Left colon (tissue), 2 donors: Measurements from ENCODE around the gene MTCH1. TPM values are rescaled to one million over a fixed set of nuclear protein-coding genes. Genes with fewer than 3 reads are reported as not detected.
A peak's percentile ranks its signal among the peaks of the same experiment; 100 is the strongest.
"Not testable (repeated sequence)": the region's sequence is repeated elsewhere in the genome, so short reads cannot be mapped to it uniquely, and the experiment has no call there.

Experiments
- ATAC-seq: fragments of 200-7000 bp; cut with Tn5 transposase; one replicate; pipeline ENCODE4 v1.9.1; 2020; ENCODE audit warnings: mild to moderate bottlenecking, moderate library complexity
- DNase-seq, 2 donors: peaks; one replicate each; pipeline ENCODE4 v3.0.0-alpha.2; 2020
- intact Hi-C, 2 donors: fragments of 100-400 bp; cut with DNase I in 1 of 2; cut with micrococcal nuclease in 1 of 2; formaldehyde crosslinking; loops; one replicate each; pipeline versions ENCODE4 v1.11.2 to v1.14.0; 2022; cut with DNase I, micrococcal nuclease
- total RNA-seq, 2 donors: library from RNA; stranded (reverse); fragmentation: NEBNext Ultra II Directional; extraction: Animal tissue kit (Norgen Biotek cat#: 25700); gene quantifications; one replicate each; pipeline ENCODE4 v1.2.1, GENCODE V29; 2021
- donor health status: DM: no; HTN: no; CAD: no.
- donor health status: DM: yes; HTN: yes; CAD: no.

The MTCH1 gene
- total RNA-seq, 2 donors from 2014 or later, result 142 to 149 TPM

DNA sequence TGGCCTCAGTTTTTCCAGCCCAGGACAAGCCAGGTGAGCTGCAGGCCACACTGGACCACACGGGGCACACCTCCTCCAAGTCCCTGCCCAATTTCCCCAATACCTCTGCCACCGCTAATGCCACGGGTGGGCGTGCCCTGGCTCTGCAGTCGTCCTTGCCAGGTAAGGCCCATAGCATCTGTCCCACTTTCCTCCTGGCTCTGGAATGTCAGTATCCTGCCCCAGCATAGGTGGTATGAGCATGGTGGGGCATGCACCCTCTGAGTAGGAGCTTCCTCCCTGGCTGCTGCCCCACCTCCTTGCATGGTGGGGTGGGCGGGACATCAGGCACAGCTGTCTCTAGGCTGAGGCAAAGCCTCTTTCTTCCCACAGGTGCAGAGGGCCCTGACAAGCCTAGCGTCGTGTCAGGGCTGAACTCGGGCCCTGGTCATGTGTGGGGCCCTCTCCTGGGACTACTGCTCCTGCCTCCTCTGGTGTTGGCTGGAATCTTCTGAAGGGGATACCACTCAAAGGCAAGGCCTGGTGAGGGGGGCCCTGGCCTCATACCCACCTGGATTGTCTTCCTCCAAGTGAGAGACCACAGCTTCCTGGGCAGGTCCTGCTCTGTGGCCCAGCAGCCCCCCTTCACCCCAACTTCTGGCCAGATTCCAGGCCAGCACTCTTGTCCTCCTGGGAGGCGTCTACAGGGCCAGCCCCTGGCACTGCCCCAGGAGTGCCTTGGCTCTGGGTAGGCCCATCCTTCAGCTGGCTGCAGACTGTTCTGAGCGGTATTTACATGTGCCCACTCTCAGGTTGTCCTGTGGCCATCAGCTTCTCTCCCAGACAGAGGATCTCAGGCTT is 22.3 kb downstream of the MTCH1 start:
- intact Hi-C loops, result no loop called here
- DNase-seq (no peak), ATAC-seq (peak; percentile 12)

DNA sequence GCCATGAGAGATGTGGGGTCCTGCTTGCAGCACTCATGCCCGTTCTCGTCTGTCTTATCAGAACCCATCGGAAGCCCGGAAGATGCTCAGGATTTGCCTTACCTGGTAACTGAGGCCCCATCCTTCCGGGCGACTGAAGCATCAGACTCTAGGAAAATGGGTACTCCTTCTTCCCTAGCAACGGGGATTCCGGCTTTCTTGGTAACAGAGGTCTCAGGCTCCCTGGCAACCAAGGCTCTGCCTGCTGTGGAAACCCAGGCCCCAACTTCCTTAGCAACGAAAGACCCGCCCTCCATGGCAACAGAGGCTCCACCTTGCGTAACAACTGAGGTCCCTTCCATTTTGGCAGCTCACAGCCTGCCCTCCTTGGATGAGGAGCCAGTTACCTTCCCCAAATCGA is 23.1 kb downstream of the MTCH1 start:
- ATAC-seq, result peak; percentile 28
- DNase-seq, result peak; percentile 52 to 72
- intact Hi-C loops, result no loop called here

- intact Hi-C loops, result no loop called here
- no peak for DNase-seq
- ATAC-seq, result no peak
These were observed 24.3 kb downstream of the MTCH1 start for GRCh38 chr6:36961441-36962435.

- ATAC-seq (no peak), DNase-seq (no peak)
- intact Hi-C loops, result no loop called here
These were observed 26.3 kb downstream of the MTCH1 start for GRCh38 chr6:36959555-36960250.

DNA sequence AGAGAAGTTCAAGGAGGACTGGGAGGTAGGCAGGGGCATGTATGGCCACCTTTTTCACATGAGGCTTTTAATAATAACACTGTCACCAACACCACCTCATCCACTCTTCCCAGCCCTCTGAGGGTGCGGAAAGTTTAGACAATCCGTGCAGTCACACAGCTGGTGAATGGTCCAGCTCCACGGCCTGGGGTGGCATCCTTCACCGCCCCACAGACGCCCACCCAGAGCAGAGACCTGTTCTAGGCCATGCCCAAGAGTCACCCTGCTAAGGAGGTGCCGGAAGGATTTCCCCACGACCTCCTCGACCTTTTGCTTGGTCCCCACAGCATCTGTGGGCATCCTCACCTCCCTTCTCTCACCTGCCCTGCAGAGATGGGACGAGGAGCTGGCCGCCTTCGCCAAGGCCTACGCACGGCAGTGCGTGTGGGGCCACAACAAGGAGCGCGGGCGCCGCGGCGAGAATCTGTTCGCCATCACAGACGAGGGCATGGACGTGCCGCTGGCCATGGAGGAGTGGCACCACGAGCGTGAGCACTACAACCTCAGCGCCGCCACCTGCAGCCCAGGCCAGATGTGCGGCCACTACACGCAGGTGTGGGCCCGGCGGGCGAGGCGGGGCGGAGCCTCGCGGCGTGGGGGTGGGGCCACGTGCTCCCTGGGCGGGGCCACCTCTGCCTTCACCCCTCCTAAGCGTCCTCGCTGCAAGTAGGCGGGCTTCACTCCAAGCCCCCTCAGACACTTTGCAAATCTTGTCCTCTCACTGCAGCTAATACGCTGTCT is 27.0 kb downstream of the MTCH1 start:
- DNase-seq (no peak), ATAC-seq (no peak)
- intact Hi-C loops, result no loop called here

GRCh38 chr6:36957773-36958271 is 28.2 kb downstream of the MTCH1 start:
- intact Hi-C loops, result no loop called here
- ATAC-seq (no peak), DNase-seq (no peak)

- DNase-seq, result no peak
- intact Hi-C loops, result no loop called here
- ATAC-seq, result no peak
These were observed 29.6 kb downstream of the MTCH1 start for GRCh38 chr6:36956446-36956820.

GRCh38 chr6:36955671-36956445 is 30.1 kb downstream of the MTCH1 start:
- ATAC-seq (peak; percentile 22), DNase-seq (no peak)
- intact Hi-C loops, result no loop called here

GRCh38 chr6:36955136-36955535 is 30.9 kb downstream of the MTCH1 start:
- intact Hi-C loops, result no loop called here
- ATAC-seq (no peak), DNase-seq (no peak)

GRCh38 chr6:36954262-36954931 is 31.6 kb downstream of the MTCH1 start, which contains the start of gene PI16:
PI16 (plus strand) TSS chr6:36954738; CDS start chr6:36954761, 23 bp downstream.
- no peak for ATAC-seq
- intact Hi-C loops, result no loop called here
- DNase-seq, result no peak

DNA sequence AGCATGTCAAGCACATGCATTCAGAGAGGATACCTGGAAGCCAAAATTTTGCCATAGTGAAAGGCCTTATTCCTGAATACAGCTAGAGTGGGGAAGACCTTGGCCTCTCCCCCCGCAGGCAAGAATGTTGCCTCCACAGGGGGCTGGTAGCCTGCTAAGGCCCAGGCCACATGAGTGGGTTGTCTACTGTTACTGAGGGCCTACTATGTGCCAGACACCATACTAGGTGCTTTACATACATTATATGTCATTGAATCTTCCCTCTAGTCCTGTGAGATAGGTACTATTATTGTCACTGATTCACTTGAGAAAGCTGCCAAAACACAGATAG is 32.1 kb downstream of the MTCH1 start:
- ATAC-seq, result no peak
- no peak for DNase-seq
- intact Hi-C loops, result no loop called here

GRCh38 chr6:36949636-36950035 is 36.4 kb downstream of the MTCH1 start:
- DNase-seq, result no peak
- intact Hi-C loops, result no loop called here
- no peak for ATAC-seq

DNA sequence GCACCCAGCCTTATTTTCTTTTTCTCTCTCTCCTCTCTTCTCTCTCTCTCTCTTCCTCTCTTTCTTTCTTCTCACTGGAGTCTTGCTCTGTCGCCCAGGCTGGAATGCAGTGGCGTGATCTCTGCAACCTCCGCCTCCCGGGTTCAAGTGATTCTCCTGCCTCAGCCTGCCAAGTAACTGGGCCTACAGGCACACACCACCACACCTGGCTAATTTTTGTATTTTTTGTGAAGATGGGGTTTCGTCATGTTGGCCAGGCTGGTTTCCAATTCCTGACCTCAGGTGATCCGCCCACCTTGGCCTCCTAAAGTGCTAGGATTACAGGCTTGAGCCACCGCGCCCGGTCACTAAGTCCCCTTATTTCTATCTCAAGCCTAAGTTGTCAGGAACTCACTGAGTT is 36.9 kb downstream of the MTCH1 start:
- not testable (repeated sequence) for ATAC-seq, DNase-seq

GRCh38 chr6:36947570-36948351 is 38.2 kb downstream of the MTCH1 start:
- ATAC-seq (no peak), DNase-seq (no peak)
- intact Hi-C loops, result no loop called here

More for the DNA sequence above, 36.9 kb downstream of the MTCH1 start:
- intact Hi-C loops, result not testable (repeated sequence)

DNA sequence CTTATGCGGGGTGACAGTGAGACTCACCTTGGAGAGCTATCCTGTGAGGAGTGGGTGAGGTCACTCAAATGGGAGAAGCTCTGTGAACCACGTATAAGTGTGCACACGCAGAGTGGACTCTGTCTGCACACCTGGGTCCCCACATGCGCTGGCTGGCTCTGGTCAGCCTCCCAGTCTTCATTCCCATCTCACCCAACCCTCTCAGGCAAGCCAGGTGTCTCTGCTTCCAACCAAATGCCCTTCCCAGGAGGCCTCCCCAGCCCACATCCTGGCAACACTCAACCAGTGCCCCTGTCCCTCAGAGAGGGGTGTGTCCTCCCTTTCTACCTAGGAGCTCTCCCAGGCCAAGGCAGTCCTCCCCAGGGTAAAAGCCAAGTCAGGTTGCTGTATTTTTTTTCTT is 39.5 kb downstream of the MTCH1 start:
- DNase-seq, result no peak
- no peak for ATAC-seq
- intact Hi-C loops, result no loop called here

GRCh38 chr6:36945301-36945700 is 40.7 kb downstream of the MTCH1 start:
- intact Hi-C loops, result no loop called here
- DNase-seq (no peak), ATAC-seq (no peak)
